H1 (cell line): ENCODE results near the gene CBLN3. TPM values are rescaled to one million over a fixed set of nuclear protein-coding genes. Genes with fewer than 3 reads are reported as not detected.

ENCODE experiments used
- CTCF ChIA-PET: fragments of 300-600 bp; sonication (Branson Sonifier 250); formaldehyde crosslinking; loops from one replicate; lab custom pipeline; 2021; ENCODE audit not compliant: partially characterized antibody; lab: Charles Lee
- POLR2A ChIA-PET: fragments of 300-600 bp; sonication (Branson Sonifier 250); formaldehyde crosslinking; loops from one replicate; lab custom pipeline; 2021; ENCODE audit warnings: inconsistent platforms; ENCODE audit not compliant: partially characterized antibody; lab: Charles Lee
- DNase-seq, 2 experiments: peaks; one replicate each; pipeline versions ENCODE4 v3.0.0 to v3.0.0-alpha.2; 2010 to 2022; ENCODE audit warnings: low spot score in 2 of 2, low read depth in 1 of 2, mixed read lengths in 1 of 2
- FAIRE-seq: peaks from 2 replicates; lab custom pipeline; 2011; peaks lifted over from hg19 to GRCh38; lab: Jason Lieb, UNC
- H2AFZ ChIP-seq: 2 replicates; pipeline ENCODE4 v1.8.1; 2012; ENCODE audit warnings: low read length, inconsistent platforms
- H2AK5ac ChIP-seq: 2 replicates; pipeline ENCODE4 v1.6.1; 2013; ENCODE audit warnings: low read depth, low read length
- H2BK120ac ChIP-seq: replicated peaks from 2 replicates; pipeline ENCODE3; 2013; ENCODE audit warnings: low read depth, low read length, inconsistent platforms
- H2BK12ac ChIP-seq: 2 replicates; pipeline ENCODE4 v1.6.1; 2013; ENCODE audit warnings: low read depth, low read length
- H2BK15ac ChIP-seq: 2 replicates; pipeline ENCODE4 v1.6.1; 2013; ENCODE audit warnings: low read length
- H2BK20ac ChIP-seq: 2 replicates; pipeline ENCODE4 v1.6.1; 2013; ENCODE audit warnings: low read length
- H2BK5ac ChIP-seq: 2 replicates; pipeline ENCODE4 v1.6.1; 2013; ENCODE audit warnings: low read depth, low read length
- H3K14ac ChIP-seq: 2 replicates; pipeline ENCODE4 v1.6.1; 2013; ENCODE audit warnings: inconsistent platforms; ENCODE audit not compliant: insufficient read length
- H3K18ac ChIP-seq: 2 replicates; pipeline ENCODE4 v1.6.1; 2013; ENCODE audit warnings: low read length; ENCODE audit errors: extremely low read depth
- H3K23ac ChIP-seq: 2 replicates; pipeline ENCODE4 v1.6.1; 2013; ENCODE audit warnings: inconsistent platforms; ENCODE audit not compliant: insufficient read length
- H3K23me2 ChIP-seq: 2 replicates; pipeline ENCODE4 v1.6.1; 2013; ENCODE audit warnings: low read depth, low read length
- H3K27ac ChIP-seq: 2 replicates; pipeline ENCODE4 v1.6.1; 2011; ENCODE audit warnings: low read depth, low read length, inconsistent platforms
- H3K27me3 ChIP-seq, 4 experiments: replicated peaks in 1 of 4; 1 replicate in 1 of 4; 2 replicates in 3 of 4; pipeline versions ENCODE4 v1.6.1 to v1.8.1; 2011 to 2013; ENCODE audit warnings: low read length in 3 of 4, mild to moderate bottlenecking in 3 of 4, inconsistent platforms in 2 of 4, mixed read lengths in 2 of 4, moderate library complexity in 1 of 4; ENCODE audit not compliant: control insufficient read depth in 3 of 4, insufficient read depth in 3 of 4; ENCODE audit errors: extremely low read depth in 1 of 4
- H3K36me3 ChIP-seq, 4 experiments: 2 replicates each; pipeline versions ENCODE4 v1.6.1 to v1.8.1; 2011 to 2013; ENCODE audit warnings: mild to moderate bottlenecking in 4 of 4, low read length in 3 of 4, moderate library complexity in 2 of 4, control low read depth in 1 of 4, inconsistent platforms in 1 of 4; ENCODE audit not compliant: insufficient read depth in 4 of 4, control insufficient read depth in 2 of 4
- H3K4ac ChIP-seq: replicated peaks from 2 replicates; pipeline ENCODE3; 2013; ENCODE audit warnings: low read length, low read depth, mixed read lengths, inconsistent platforms; ENCODE audit not compliant: insufficient read length
- H3K4me1 ChIP-seq, 4 experiments: replicated peaks in 1 of 4; 1 replicate in 1 of 4; 2 replicates in 3 of 4; pipeline versions ENCODE4 v1.6.1 to v1.8.1; 2011 to 2013; ENCODE audit warnings: low read length in 3 of 4, inconsistent platforms in 2 of 4, mixed read lengths in 1 of 4; ENCODE audit not compliant: insufficient read depth in 4 of 4, control insufficient read depth in 3 of 4
- H3K4me2 ChIP-seq, 2 experiments: 2 replicates each; pipeline versions ENCODE4 v1.6.1 to v1.8.1; 2011 to 2013; ENCODE audit warnings: low read depth in 2 of 2, low read length in 2 of 2, control low read depth in 1 of 2, inconsistent platforms in 1 of 2, mild to moderate bottlenecking in 1 of 2; ENCODE audit not compliant: insufficient read depth in 1 of 2
- H3K4me3 ChIP-seq, 4 experiments: fragments of 200-600, 300-600 bp in 1 of 4; sonication (generic), shearing (Covaris generic), sonication (Bioruptor Twin) in 1 of 4; 2 replicates each; pipeline versions ENCODE4 v1.5.1 to v1.8.1; 2011 to 2016; ENCODE audit warnings: low read length in 4 of 4, low read depth in 3 of 4, control low read depth in 2 of 4, inconsistent platforms in 2 of 4, mild to moderate bottlenecking in 2 of 4, mixed read lengths in 1 of 4, moderate library complexity in 1 of 4; ENCODE audit not compliant: insufficient read depth in 2 of 4; ENCODE audit errors: extremely low read depth in 1 of 4
- H3K56ac ChIP-seq: replicated peaks from 2 replicates; pipeline ENCODE3; 2013; ENCODE audit warnings: low read depth, mild to moderate bottlenecking, mixed read lengths, low read length, inconsistent platforms; ENCODE audit not compliant: insufficient read length
- H3K79me1 ChIP-seq: 2 replicates; pipeline ENCODE4 v1.6.1; 2013; ENCODE audit warnings: low read depth, low read length, control low read depth
- H3K79me2 ChIP-seq, 2 experiments: 2 replicates each; pipeline versions ENCODE4 v1.6.1 to v1.8.1; 2012 to 2013; ENCODE audit warnings: low read length in 2 of 2, mild to moderate bottlenecking in 2 of 2, inconsistent platforms in 1 of 2; ENCODE audit not compliant: insufficient read depth in 2 of 2, control insufficient read depth in 1 of 2
- H3K9ac ChIP-seq, 4 experiments: replicated peaks in 1 of 4; 1 replicate in 1 of 4; 2 replicates in 3 of 4; pipeline versions ENCODE4 v1.6.1 to v1.8.1; 2011 to 2013; ENCODE audit warnings: low read depth in 3 of 4, low read length in 3 of 4, control low read depth in 2 of 4, mild to moderate bottlenecking in 2 of 4, moderate library complexity in 2 of 4, inconsistent platforms in 1 of 4; ENCODE audit errors: extremely low read depth in 1 of 4
- H3K9me3 ChIP-seq, 2 experiments: 2 replicates each; pipeline versions ENCODE4 v1.6.1 to v1.8.1; 2012 to 2013; ENCODE audit warnings: mild to moderate bottlenecking in 2 of 2, moderate library complexity in 2 of 2, control low read depth in 1 of 2, inconsistent platforms in 1 of 2, low read depth in 1 of 2, low read length in 1 of 2, mixed read lengths in 1 of 2; ENCODE audit not compliant: insufficient read depth in 2 of 2
- H4K20me1 ChIP-seq, 2 experiments: replicated peaks in 1 of 2; 2 replicates each; pipeline versions ENCODE3 to v1.8.1; 2011 to 2013; ENCODE audit warnings: inconsistent platforms in 2 of 2, low read length in 2 of 2, mild to moderate bottlenecking in 1 of 2; ENCODE audit not compliant: insufficient read depth in 2 of 2, control insufficient read depth in 1 of 2
- H4K5ac ChIP-seq: 2 replicates; pipeline ENCODE4 v1.6.1; 2013; ENCODE audit warnings: low read length, low read depth, mixed read lengths, inconsistent platforms; ENCODE audit not compliant: insufficient read length
- H4K8ac ChIP-seq: 2 replicates; pipeline ENCODE4 v1.8.0; 2013; ENCODE audit warnings: mild to moderate bottlenecking, moderate library complexity, low read length, inconsistent platforms; ENCODE audit not compliant: insufficient read depth; ENCODE audit errors: extremely low read depth
- H4K91ac ChIP-seq: replicated peaks from 2 replicates; pipeline ENCODE3; 2013; ENCODE audit warnings: low read length, mixed read lengths, inconsistent platforms; ENCODE audit not compliant: insufficient read length
- SIRT6 ChIP-seq: IDR thresholded peaks from one replicate; pipeline ENCODE4 v1.7.1; 2012; ENCODE audit warnings: low read length, inconsistent platforms
- TEAD4 ChIP-seq: IDR thresholded peaks from 2 replicates; pipeline ENCODE4 v1.6.1; 2012; ENCODE audit warnings: low read depth, low read length, inconsistent platforms, mixed read lengths
- ZNF274 ChIP-seq: IDR thresholded peaks from 2 replicates; pipeline ENCODE4 v1.7.0; 2012; ENCODE audit warnings: low read length, borderline replicate concordance; ENCODE audit errors: extremely low read depth
- WGBS, 2 experiments: shearing (Covaris generic) in 1 of 2; methylation state at CpG; one replicate each; pipeline versions ENCODE4 v1.1.6 to v1.1.7; 2013 to 2015; ENCODE audit warnings: low lambda C conversion rate in 2 of 2, mixed read lengths in 2 of 2, inconsistent platforms in 1 of 2, low coverage in 1 of 2, missing lambda C conversion rate in 1 of 2; ENCODE audit not compliant: insufficient replicate concordance in 2 of 2, insufficient coverage in 1 of 2, insufficient read length in 1 of 2; ENCODE audit errors: extremely low coverage in 1 of 2, missing lambda C conversion rate in 1 of 2; 5-methylcytosine and 5-hydroxymethylcytosine counted together
- polyA plus RNA-seq, 7 experiments: library from polyadenylated mRNA; depleted of rRNA in 3 of 7; stranded (reverse) in 5 of 7; unstranded in 2 of 7; fragments of >200 nt in 5 of 7; fragments of 200-250 nt in 2 of 7; gene quantifications; 1 replicate in 5 of 7; 2 replicates in 1 of 7; 4 replicates in 1 of 7; pipeline versions ENCODE4 v1.2.1 to v1.2.3, GENCODE V29; 2011 to 2013; ENCODE audit warnings: missing spikeins in 2 of 7, mixed read lengths in 2 of 7
- total RNA-seq: library from RNA; stranded (reverse); fragmentation: NEBNext Ultra II Directional; extraction: Animal tissue kit (Norgen Biotek cat#: 25700); gene quantifications from 2 replicates; pipeline ENCODE4 v1.2.1, GENCODE V29; 2021

CBLN3 gene
- total and polyA plus RNA-seq, 2 of the 8 experiments (the other 6 are each of a cell fraction or from before 2014, with no cell fraction given), result 0.54 to 1.00 TPM

- Histone ChIP-seq H3K4me1 (no peaks in the 10 kb centered on the region), H3K18ac (no peak overlapping the region), H2AFZ (no peak overlapping the region), H3K4ac (no peak overlapping the region), H3K4me3 (no peak overlapping the region), H3K27ac (no peak overlapping the region), H3K9ac (no peak overlapping the region), H3K27me3 (no peaks in the 10 kb centered on the region), H4K20me1 (no peaks in the 10 kb centered on the region), H3K23ac (no peak overlapping the region), H3K14ac (no peak overlapping the region), H3K79me2 (no peaks in the 10 kb centered on the region), H4K8ac (no peak overlapping the region), H2BK120ac (no peak overlapping the region), H3K9me3 (no peaks in the 10 kb centered on the region), H4K5ac (no peak overlapping the region), H2BK20ac (no peak overlapping the region), H2BK15ac (no peak overlapping the region), H2BK12ac (no peak overlapping the region), H3K4me2 (no peak overlapping the region), H4K91ac (no peak overlapping the region), H3K79me1 (no peaks in the 10 kb centered on the region), H3K56ac (no peak overlapping the region), H2BK5ac (no peak overlapping the region), H3K23me2 (no peaks in the 10 kb centered on the region), H3K36me3 (no peaks in the 10 kb centered on the region), H2AK5ac (no peak overlapping the region)
- WGBS, 2 experiments, result 51% methylated on average over 5 of the region's 5 CpGs; no CpG with 5 or more reads in 1 of the 2 experiments
- DNase-seq (no peak), FAIRE-seq (no peak)
- ChIA-PET CTCF (no interaction called here), POLR2A (no interaction called here)
- TF ChIP-seq ZNF274, result no peak
- TF ChIP-seq SIRT6, result no peak
- TF ChIP-seq TEAD4, result no peak
Observed at GRCh38 chr14:24463017-24463883, 33.8 kb upstream of the CBLN3 start.
